ENCODE data around the gene LRRC18.
A peak's percentile ranks its signal among the peaks of the same experiment; 100 is the strongest.

The LRRC18 gene

DNA sequence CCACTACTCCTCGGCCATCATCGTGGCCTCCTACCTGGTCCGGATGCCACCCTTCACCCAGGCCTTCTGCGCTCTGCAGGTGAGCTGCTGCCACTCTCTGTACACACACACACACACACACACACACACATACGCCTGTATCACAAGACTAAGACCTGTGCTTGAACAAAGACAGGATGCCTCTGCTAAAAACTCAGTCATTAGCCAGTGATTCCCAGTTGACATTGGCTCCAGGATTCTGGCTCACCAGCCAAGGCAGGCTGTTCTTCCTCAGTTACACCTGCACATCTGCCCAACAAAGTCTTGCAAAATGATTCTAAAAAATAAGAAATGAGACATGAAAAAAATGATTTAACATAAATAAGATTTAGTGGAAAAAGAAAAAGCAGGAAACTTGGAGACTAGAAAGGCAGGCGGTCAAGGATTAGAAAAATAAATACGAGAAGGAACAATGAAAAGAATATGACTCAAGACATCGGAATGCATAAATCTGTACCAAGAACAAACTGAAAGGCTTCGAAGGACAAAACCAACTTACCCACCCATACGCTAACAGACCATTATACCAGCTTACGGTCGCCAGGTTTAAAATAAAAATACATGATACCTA is 7.4 kb upstream of the LRRC18 start:
- TF ChIP-seq CTCF (conservative IDR thresholded peaks at IDR 0.05; ENCODE audit: low read depth, low read length): no peak
- no peak overlapping the region for H3K4me3 ChIP-seq (ENCODE audit: low read depth, low read length)

DNA sequence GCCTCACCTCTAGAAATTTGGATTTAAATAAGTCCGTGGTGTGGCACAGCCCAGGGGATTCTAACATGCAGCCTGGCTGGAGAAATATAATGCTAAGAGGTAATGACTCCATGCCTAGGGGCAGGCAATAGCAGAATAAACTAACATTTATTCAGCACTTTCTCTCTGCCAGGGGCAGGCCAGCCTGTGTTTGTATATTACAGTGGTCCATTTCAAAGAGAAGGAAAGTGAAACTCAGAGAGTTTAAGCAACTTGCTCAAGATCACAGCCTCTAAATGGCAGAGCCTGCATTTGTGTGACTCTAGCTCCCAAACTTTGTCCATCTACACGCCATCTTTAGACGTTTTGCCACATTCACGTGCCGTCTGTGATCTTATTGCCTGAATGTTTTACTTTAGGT is 6.7 kb upstream of the LRRC18 start:
- no peak for DNase-seq (ENCODE audit: low read depth)
- no peak for TF ChIP-seq CTCF (conservative IDR thresholded peaks at IDR 0.05; ENCODE audit: low read depth, low read length)

More for the DNA sequence above, 7.4 kb upstream of the LRRC18 start:
- DNase-seq (ENCODE audit: low read depth): peak; percentile 46

DNA sequence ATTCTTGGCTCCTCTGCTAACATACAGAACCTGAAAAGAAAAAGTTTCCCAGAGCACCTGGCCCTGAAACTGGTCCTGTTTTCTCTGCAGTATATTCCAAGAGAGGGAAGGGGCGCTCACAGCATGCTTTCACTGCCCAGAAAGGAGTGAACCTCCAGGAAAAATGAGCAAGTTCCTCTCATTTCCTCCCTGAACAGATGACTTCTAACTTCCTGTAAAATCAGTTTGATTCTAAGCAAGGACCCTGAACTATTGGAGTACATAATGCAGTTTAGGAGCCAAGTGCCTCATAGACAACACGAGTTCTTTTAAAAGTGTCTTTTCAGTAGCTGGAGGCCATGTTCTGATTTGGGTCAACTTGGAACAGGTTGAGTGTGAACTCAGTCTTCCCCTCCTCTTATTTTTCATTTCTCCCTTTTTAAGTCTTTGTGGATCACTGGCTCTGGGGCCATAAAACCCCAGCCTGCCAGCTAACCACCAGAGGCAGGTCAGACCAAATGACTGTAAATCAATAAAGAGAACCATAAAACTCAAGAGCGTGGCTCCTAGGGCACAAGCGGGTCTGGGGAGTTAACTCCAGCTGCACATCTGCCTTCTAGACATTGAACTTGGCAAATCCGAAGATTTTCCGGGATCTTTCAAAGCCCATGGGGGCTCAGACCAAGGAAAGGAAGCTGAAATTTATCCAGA is 5.9 kb upstream of the LRRC18 start:
- TF ChIP-seq CTCF (conservative IDR thresholded peaks at IDR 0.05; ENCODE audit: low read depth, low read length): no peak
- H3K4me3 ChIP-seq (ENCODE audit: low read depth, low read length): no peak overlapping the region
- DNase-seq (ENCODE audit: low read depth): no peak

More for the DNA sequence above, 6.7 kb upstream of the LRRC18 start:
- H3K4me3 ChIP-seq (ENCODE audit: low read depth, low read length): no peak overlapping the region

DNA sequence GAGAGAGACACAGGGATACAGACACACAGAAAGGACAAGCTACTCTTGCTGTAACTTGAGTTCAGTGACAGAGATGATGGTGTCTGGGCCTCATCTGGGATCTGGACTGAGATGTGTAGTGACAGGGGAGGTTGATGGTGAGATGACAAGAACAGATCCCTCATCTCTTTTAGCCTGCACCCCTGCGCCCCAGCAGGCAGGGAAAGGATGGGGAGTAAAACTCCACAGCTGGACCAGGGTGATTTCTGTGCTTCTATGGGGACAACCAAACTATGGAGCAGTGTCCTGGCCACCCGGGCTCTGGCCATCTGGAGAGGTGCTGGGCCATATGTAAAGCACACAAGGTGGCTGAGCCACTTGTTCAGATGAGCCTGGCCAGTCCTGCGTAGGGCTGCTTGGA is 4.5 kb upstream of the LRRC18 start:
- H3K4me3 ChIP-seq (ENCODE audit: low read depth, low read length): no peak overlapping the region
- TF ChIP-seq CTCF (conservative IDR thresholded peaks at IDR 0.05; ENCODE audit: low read depth, low read length): no peak
- no peak for DNase-seq (ENCODE audit: low read depth)

DNA sequence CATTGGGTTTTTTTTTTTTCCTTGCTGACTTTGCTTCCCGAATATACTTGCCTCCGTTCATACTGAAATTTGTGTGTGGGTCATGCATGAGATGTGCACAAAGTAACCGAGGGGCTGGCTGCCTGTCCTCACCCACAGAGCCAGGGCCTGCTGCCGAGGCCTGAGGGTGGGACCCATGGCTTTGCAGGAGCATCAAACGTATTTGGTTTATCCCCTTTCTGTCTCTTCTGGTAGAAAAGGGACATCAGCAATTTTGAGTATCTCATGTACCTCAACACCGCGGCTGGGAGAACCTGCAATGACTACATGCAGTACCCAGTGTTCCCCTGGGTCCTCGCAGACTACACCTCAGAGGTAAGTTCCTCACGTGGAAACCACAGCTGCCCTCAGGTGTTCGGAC is 3.5 kb upstream of the LRRC18 start:
- no peak for DNase-seq (ENCODE audit: low read depth)
- H3K4me3 ChIP-seq (ENCODE audit: low read depth, low read length): no peak overlapping the region
- no peak for TF ChIP-seq CTCF (conservative IDR thresholded peaks at IDR 0.05; ENCODE audit: low read depth, low read length)

GRCh38 chr10:48941427-48942075 is 1.9 kb upstream of the LRRC18 start:
- no peak overlapping the region for H3K4me3 ChIP-seq (ENCODE audit: low read depth, low read length)
- TF ChIP-seq CTCF (conservative IDR thresholded peaks at IDR 0.05; ENCODE audit: low read depth, low read length): no peak
- no peak for DNase-seq (ENCODE audit: low read depth)

Measured in choroid plexus epithelial cell (primary cell).